ENCODE results near the gene DAGLA.

DNA sequence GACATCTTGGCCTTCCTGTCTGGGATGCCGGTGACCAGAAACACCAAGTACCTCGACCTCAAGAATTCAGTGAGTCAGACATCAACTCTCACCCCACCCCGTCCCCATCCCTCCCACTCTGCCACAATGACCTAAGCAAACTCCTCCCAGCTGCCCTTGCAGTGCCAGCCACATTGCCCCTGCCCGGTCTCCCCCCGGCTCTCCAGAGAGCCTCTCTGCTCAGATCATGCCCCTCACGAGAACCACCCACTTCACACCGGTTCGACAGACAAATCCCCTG is 48.7 kb downstream of the DAGLA start:
- TF ChIP-seq, protein P1, sequence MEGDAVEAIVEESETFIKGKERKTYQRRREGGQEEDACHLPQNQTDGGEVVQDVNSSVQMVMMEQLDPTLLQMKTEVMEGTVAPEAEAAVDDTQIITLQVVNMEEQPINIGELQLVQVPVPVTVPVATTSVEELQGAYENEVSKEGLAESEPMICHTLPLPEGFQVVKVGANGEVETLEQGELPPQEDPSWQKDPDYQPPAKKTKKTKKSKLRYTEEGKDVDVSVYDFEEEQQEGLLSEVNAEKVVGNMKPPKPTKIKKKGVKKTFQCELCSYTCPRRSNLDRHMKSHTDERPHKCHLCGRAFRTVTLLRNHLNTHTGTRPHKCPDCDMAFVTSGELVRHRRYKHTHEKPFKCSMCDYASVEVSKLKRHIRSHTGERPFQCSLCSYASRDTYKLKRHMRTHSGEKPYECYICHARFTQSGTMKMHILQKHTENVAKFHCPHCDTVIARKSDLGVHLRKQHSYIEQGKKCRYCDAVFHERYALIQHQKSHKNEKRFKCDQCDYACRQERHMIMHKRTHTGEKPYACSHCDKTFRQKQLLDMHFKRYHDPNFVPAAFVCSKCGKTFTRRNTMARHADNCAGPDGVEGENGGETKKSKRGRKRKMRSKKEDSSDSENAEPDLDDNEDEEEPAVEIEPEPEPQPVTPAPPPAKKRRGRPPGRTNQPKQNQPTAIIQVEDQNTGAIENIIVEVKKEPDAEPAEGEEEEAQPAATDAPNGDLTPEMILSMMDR (CRISPR knock-in tag; IDR thresholded peaks at IDR 0.05): no peak
- TF ChIP-seq EZH2 (conservative IDR thresholded peaks at IDR 0.05; ENCODE audit: low read depth, low read length): no peak
- TF ChIP-seq ZFP36 (IDR thresholded peaks at IDR 0.05; ENCODE audit: borderline replicate concordance, low read depth, low read length, partially characterized antibody): no peak
- no peak for TF ChIP-seq RBAK (CRISPR knock-in tag; IDR thresholded peaks at IDR 0.05)
- no peak for TF ChIP-seq ZBTB38 (CRISPR knock-in tag; IDR thresholded peaks at IDR 0.05)
- TF ChIP-seq MAFK (conservative IDR thresholded peaks at IDR 0.05 in 1 of 2, IDR thresholded peaks at IDR 0.05 in 1 of 2; ENCODE audit: low read length in 2 of 2): no peak
- no peak for TF ChIP-seq FOSL2 (CRISPR knock-in tag; IDR thresholded peaks at IDR 0.05)
- no peak for TF ChIP-seq ATRX (CRISPR knock-in tag; IDR thresholded peaks at IDR 0.05; ENCODE audit: borderline replicate concordance)
- TF ChIP-seq RAD21 (CRISPR knock-in tag; IDR thresholded peaks at IDR 0.05): no peak
- TF ChIP-seq ZFP90 (CRISPR knock-in tag; IDR thresholded peaks at IDR 0.05; ENCODE audit: borderline replicate concordance): no peak
- no peak for TF ChIP-seq CBFB (CRISPR knock-in tag; IDR thresholded peaks at IDR 0.05)
- TF ChIP-seq ZNF768 (CRISPR knock-in tag; IDR thresholded peaks at IDR 0.05): no peak
- TF ChIP-seq NR3C1 (CRISPR knock-in tag; IDR thresholded peaks at IDR 0.05): no peak
- no peak for TF ChIP-seq ZBTB46 (CRISPR knock-in tag; IDR thresholded peaks at IDR 0.05; ENCODE audit: borderline replicate concordance)
